Activated CD8-positive, alpha-beta memory T cell treated with anti-CD3 and anti-CD28 coated beads for 24 hours (primary cell): ENCODE measurements around the gene CTNNA2.

Experiments
- DNase-seq: peaks from one replicate; pipeline ENCODE4 v3.0.0-alpha.2; 2020

Gene CTNNA2

GRCh38 chr2:79941179-79941578, 428.3 kb downstream of the CTNNA2 start:
- no peak for DNase-seq

- no peak for DNase-seq
These were observed 431.4 kb downstream of the CTNNA2 start for GRCh38 chr2:79944205-79944604.

- no peak for DNase-seq
These were observed 433.0 kb downstream of the CTNNA2 start for GRCh38 chr2:79945653-79946445.

GRCh38 chr2:79947751-79948150, 434.9 kb downstream of the CTNNA2 start:
- no peak for DNase-seq

GRCh38 chr2:79950526-79950925, 437.7 kb downstream of the CTNNA2 start:
- DNase-seq, result no peak

GRCh38 chr2:79952616-79953015, 439.8 kb downstream of the CTNNA2 start:
- DNase-seq, result no peak

GRCh38 chr2:79960035-79960434, 447.2 kb downstream of the CTNNA2 start:
- DNase-seq, result no peak

- no peak for DNase-seq
These were observed 447.7 kb downstream of the CTNNA2 start for GRCh38 chr2:79960519-79960918.

- DNase-seq, result no peak
These were observed 452.1 kb downstream of the CTNNA2 start for GRCh38 chr2:79964966-79965365.

- no peak for DNase-seq
These were observed 453.5 kb downstream of the CTNNA2 start for GRCh38 chr2:79966369-79966768.

GRCh38 chr2:79966882-79967281, 454.0 kb downstream of the CTNNA2 start:
- DNase-seq, result no peak

GRCh38 chr2:79971807-79972206, 459.0 kb downstream of the CTNNA2 start:
- no peak for DNase-seq

GRCh38 chr2:79972661-79973060, 459.8 kb downstream of the CTNNA2 start:
- no peak for DNase-seq

GRCh38 chr2:79975791-79976565, 463.1 kb downstream of the CTNNA2 start:
- DNase-seq, result no peak

GRCh38 chr2:79977792-79978191, 464.9 kb downstream of the CTNNA2 start:
- DNase-seq, result no peak

- no peak for DNase-seq
These were observed 467.3 kb downstream of the CTNNA2 start for GRCh38 chr2:79980116-79980515.

- no peak for DNase-seq
These were observed 468.0 kb downstream of the CTNNA2 start for GRCh38 chr2:79980816-79981215.

- DNase-seq, result no peak
These were observed 468.5 kb downstream of the CTNNA2 start for GRCh38 chr2:79981316-79981715.

GRCh38 chr2:79982445-79982844, 469.6 kb downstream of the CTNNA2 start:
- no peak for DNase-seq

GRCh38 chr2:79984476-79984875, 471.6 kb downstream of the CTNNA2 start:
- DNase-seq, result no peak

- no peak for DNase-seq
These were observed 472.3 kb downstream of the CTNNA2 start for GRCh38 chr2:79985145-79985544.

GRCh38 chr2:79985571-79985970, 472.7 kb downstream of the CTNNA2 start:
- no peak for DNase-seq

GRCh38 chr2:79993144-79993543, 480.3 kb downstream of the CTNNA2 start:
- DNase-seq, result no peak

- DNase-seq, result no peak
These were observed 481.3 kb downstream of the CTNNA2 start for GRCh38 chr2:79994161-79994560.
